ENCODE measurements around the gene DUSP22. TPM values are rescaled to one million over a fixed set of nuclear protein-coding genes. Genes with fewer than 3 reads are reported as not detected.

DUSP22 gene
- total and polyA plus RNA-seq, 4 donors = 9.5 to 31.0 (median 20.1) TPM

GRCh38 chr6:344816-345340 is 52.6 kb downstream of the DUSP22 start:
- H3K4me3 ChIP-seq (ENCODE audit: low read depth in 1 of 3, low read length in 3 of 3) = no peak overlapping the region
- peaks cover 2 to 18% (median 7%) of the 10 kb centered on the region in 4 donors for H3K36me3 ChIP-seq (ENCODE audit: control insufficient read depth in 4 of 4, insufficient read depth in 3 of 4, low read depth in 1 of 4, low read length in 3 of 4)
- H3K27ac ChIP-seq (ENCODE audit: low read depth in 1 of 2, low read length in 2 of 2) = no peak overlapping the region
- H3K9me3 ChIP-seq (ENCODE audit: control insufficient read depth in 4 of 4, low read length in 3 of 4) = no peaks in the 10 kb centered on the region
- 83% methylated on average over 8 of the region's 8 CpGs for WGBS
- no peak overlapping the region for H3K9ac ChIP-seq (ENCODE audit: low read depth in 1 of 2, low read length in 2 of 2)
- TF ChIP-seq HNF4G (IDR thresholded peaks at IDR 0.05) = no peak
- no peak for TF ChIP-seq YY1 (IDR thresholded peaks at IDR 0.05)
- no peak for TF ChIP-seq HNF4A (conservative IDR thresholded peaks at IDR 0.05)
- TF ChIP-seq ZBTB33 (IDR thresholded peaks at IDR 0.05) = no peak
- TF ChIP-seq RAD21 (IDR thresholded peaks at IDR 0.05) = no peak
- TF ChIP-seq SP1 (IDR thresholded peaks at IDR 0.05) = no peak
- no peak for TF ChIP-seq MAX (IDR thresholded peaks at IDR 0.05)
- TF ChIP-seq FOXA1 (IDR thresholded peaks at IDR 0.05) = no peak
- TF ChIP-seq NR2F2 (IDR thresholded peaks at IDR 0.05) = no peak
- no peak for TF ChIP-seq ATF3 (IDR thresholded peaks at IDR 0.05)
- no peak for TF ChIP-seq CTCF (IDR thresholded peaks at IDR 0.05; ENCODE audit: low read depth, low read length, missing input control)
- TF ChIP-seq FOXA2 (IDR thresholded peaks at IDR 0.05) = no peak
- no peaks in the 10 kb centered on the region for H3K27me3 ChIP-seq (ENCODE audit: control insufficient read depth in 4 of 4, insufficient read depth in 4 of 4, low read length in 3 of 4)
- DNase-seq (ENCODE audit: low spot score) = no peak
- no peaks in the 10 kb centered on the region for H3K4me1 ChIP-seq (ENCODE audit: control insufficient read depth in 4 of 4, insufficient read depth in 4 of 4, low read length in 3 of 4)

GRCh38 chr6:345747-346385 is 53.6 kb downstream of the DUSP22 start:
- Histone ChIP-seq H3K36me3 (ENCODE audit: control insufficient read depth in 4 of 4, insufficient read depth in 3 of 4, low read depth in 1 of 4, low read length in 3 of 4) (peaks cover 2 to 18% (median 8%) of the 10 kb centered on the region in 4 donors), H3K27ac (ENCODE audit: low read depth in 1 of 2, low read length in 2 of 2) (no peak overlapping the region), H3K4me3 (ENCODE audit: low read depth in 1 of 3, low read length in 3 of 3) (no peak overlapping the region), H3K9ac (ENCODE audit: low read depth in 1 of 2, low read length in 2 of 2) (no peak overlapping the region), H3K9me3 (ENCODE audit: control insufficient read depth in 4 of 4, low read length in 3 of 4) (no peaks in the 10 kb centered on the region), H3K4me1 (ENCODE audit: control insufficient read depth in 4 of 4, insufficient read depth in 4 of 4, low read length in 3 of 4) (no peaks in the 10 kb centered on the region), H3K27me3 (ENCODE audit: control insufficient read depth in 4 of 4, insufficient read depth in 4 of 4, low read length in 3 of 4) (no peaks in the 10 kb centered on the region)
- no peak for DNase-seq (ENCODE audit: low spot score)
- WGBS = 92% methylated on average over 17 of the region's 17 CpGs
- TF ChIP-seq FOXA1 (IDR thresholded peaks at IDR 0.05) = no peak
- no peak for TF ChIP-seq ZBTB33 (IDR thresholded peaks at IDR 0.05)
